K562 (cell line): ENCODE results near the gene ZRANB1. TPM values are rescaled to one million over a fixed set of nuclear protein-coding genes. Genes with fewer than 3 reads are reported as not detected.

Experiments used
- CREM ChIP-seq: IDR thresholded peaks from 2 replicates; pipeline ENCODE4 v1.6.1; 2014; ENCODE audit warnings: antibody characterized with exemption, low read depth
- ELF4 ChIP-seq: fragments of 450-650 bp; formaldehyde crosslinking; IDR thresholded peaks from 2 replicates; pipeline ENCODE4 v1.4.0; 2022; ENCODE audit warnings: missing genetic modification characterization
- SMAD4 ChIP-seq: fragments of 250-450 bp; sonication (Bioruptor Pico); conservative IDR thresholded peaks from 2 replicates; pipeline ENCODE4 v1.8.0; 2021; ENCODE audit warnings: inconsistent platforms, mild to moderate bottlenecking, moderate library complexity
- TOE1 ChIP-seq, 2 experiments: fragments of 450-650 bp in 1 of 2; sonication (generic) in 1 of 2; formaldehyde crosslinking in 1 of 2; IDR thresholded peaks; 2 replicates each; pipeline versions ENCODE4 v1.7.1 to v1.8.0; 2016 to 2022; ENCODE audit warnings: borderline replicate concordance in 2 of 2, mild to moderate bottlenecking in 2 of 2, antibody characterized with exemption in 1 of 2, inconsistent platforms in 1 of 2, low read depth in 1 of 2, missing genetic modification reagents in 1 of 2, moderate library complexity in 1 of 2
- ZNF212 ChIP-seq: fragments of 450-650 bp; formaldehyde crosslinking; IDR thresholded peaks from 2 replicates; pipeline ENCODE4 v1.4.0; 2020; ENCODE audit warnings: mild to moderate bottlenecking
- ZNF407 ChIP-seq: fragments of 450-650 bp; IDR thresholded peaks from 2 replicates; pipeline ENCODE4 v1.6.1; 2016; ENCODE audit warnings: low read depth
- polyA plus RNA-seq, 8 experiments: library from polyadenylated mRNA; depleted of rRNA in 4 of 8; stranded (reverse) in 5 of 8; unstranded in 3 of 8; fragments of >200 nt; fragmentation: Nextera tagmentation in 2 of 8; fragmentation: Illumina TruSeq in 1 of 8; extraction: Ambion mirVana in 2 of 8; extraction: Trizol in 1 of 8; gene quantifications; 2 replicates each; pipeline versions ENCODE4 v1.2.1 to v1.2.3, GENCODE V29; 2011 to 2014; ENCODE audit warnings: inconsistent platforms in 1 of 8, missing spikeins in 1 of 8
- total RNA-seq, 7 experiments: library from RNA; depleted of rRNA in 6 of 7; stranded (reverse); fragments of >200 nt in 6 of 7; fragmentation: Illumina TruSeq in 2 of 7; extraction: Trizol in 2 of 7; gene quantifications; 2 replicates each; pipeline versions ENCODE4 v1.2.1 to v1.2.3, GENCODE V29; 2011 to 2021; ENCODE audit warnings: low replicate concordance in 1 of 7
- TF ChIP-seq, protein P1 (sequence below): sonication (generic); formaldehyde crosslinking; IDR thresholded peaks from 2 replicates; pipeline ENCODE4 v1.8.0; 2022; ENCODE audit warnings: missing genetic modification reagents, mild to moderate bottlenecking, borderline replicate concordance
- TF ChIP-seq, protein P2 (sequence below), 2 experiments: fragments of 450-650 bp; formaldehyde crosslinking in 1 of 2; IDR thresholded peaks; 2 replicates each; pipeline versions ENCODE4 v1.4.0 to v1.6.1; 2014 to 2020; ENCODE audit warnings: mild to moderate bottlenecking in 2 of 2, borderline replicate concordance in 1 of 2, low read depth in 1 of 2

The ZRANB1 gene
- total and polyA plus RNA-seq, 9 of the 15 experiments (the other 6 are each of a cell fraction or from before 2014, with no cell fraction given) = 0.07 to 1.1 (median 0.64) TPM

DNA sequence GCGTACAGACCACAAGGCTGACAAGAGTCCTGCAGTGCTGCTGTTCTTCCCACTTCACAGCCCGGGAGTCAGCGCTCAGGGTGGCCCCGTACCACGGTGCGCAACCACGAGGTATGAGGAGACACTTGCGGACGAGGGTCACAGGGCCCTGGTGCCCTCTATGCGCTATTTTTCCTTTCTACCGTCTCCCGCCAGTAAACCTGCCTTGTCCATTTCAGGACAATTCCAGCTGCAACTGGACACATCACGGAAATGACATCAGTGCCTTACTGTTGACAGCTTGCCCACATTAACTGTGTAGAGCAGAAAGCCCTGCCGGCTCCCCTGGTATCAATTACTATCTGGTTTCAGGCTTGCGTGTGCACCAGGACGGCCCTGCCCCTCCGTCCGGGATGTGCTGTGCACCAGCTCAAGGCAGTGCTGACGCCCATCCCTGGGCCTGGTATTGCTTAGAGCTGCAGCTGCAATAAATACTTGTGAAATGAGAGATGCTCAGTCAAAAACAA is 65.1 kb downstream of the ZRANB1 start (continued):
- TF ChIP-seq ELF4 (CRISPR knock-in tag) = no peak
- no peak for TF ChIP-seq SMAD4 (CRISPR knock-in tag)
- TF ChIP-seq, protein P1, sequence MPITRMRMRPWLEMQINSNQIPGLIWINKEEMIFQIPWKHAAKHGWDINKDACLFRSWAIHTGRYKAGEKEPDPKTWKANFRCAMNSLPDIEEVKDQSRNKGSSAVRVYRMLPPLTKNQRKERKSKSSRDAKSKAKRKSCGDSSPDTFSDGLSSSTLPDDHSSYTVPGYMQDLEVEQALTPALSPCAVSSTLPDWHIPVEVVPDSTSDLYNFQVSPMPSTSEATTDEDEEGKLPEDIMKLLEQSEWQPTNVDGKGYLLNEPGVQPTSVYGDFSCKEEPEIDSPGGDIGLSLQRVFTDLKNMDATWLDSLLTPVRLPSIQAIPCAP (CRISPR knock-in tag) = no peak
- TF ChIP-seq ZNF212 = no peak
- TF ChIP-seq, protein P2, sequence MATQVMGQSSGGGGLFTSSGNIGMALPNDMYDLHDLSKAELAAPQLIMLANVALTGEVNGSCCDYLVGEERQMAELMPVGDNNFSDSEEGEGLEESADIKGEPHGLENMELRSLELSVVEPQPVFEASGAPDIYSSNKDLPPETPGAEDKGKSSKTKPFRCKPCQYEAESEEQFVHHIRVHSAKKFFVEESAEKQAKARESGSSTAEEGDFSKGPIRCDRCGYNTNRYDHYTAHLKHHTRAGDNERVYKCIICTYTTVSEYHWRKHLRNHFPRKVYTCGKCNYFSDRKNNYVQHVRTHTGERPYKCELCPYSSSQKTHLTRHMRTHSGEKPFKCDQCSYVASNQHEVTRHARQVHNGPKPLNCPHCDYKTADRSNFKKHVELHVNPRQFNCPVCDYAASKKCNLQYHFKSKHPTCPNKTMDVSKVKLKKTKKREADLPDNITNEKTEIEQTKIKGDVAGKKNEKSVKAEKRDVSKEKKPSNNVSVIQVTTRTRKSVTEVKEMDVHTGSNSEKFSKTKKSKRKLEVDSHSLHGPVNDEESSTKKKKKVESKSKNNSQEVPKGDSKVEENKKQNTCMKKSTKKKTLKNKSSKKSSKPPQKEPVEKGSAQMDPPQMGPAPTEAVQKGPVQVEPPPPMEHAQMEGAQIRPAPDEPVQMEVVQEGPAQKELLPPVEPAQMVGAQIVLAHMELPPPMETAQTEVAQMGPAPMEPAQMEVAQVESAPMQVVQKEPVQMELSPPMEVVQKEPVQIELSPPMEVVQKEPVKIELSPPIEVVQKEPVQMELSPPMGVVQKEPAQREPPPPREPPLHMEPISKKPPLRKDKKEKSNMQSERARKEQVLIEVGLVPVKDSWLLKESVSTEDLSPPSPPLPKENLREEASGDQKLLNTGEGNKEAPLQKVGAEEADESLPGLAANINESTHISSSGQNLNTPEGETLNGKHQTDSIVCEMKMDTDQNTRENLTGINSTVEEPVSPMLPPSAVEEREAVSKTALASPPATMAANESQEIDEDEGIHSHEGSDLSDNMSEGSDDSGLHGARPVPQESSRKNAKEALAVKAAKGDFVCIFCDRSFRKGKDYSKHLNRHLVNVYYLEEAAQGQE (IDR thresholded peaks at IDR 0.05; ENCODE audit: borderline replicate concordance) = no peak
- TF ChIP-seq, protein P2 (CRISPR knock-in tag; IDR thresholded peaks at IDR 0.05; ENCODE audit: low read depth) = no peak
- TF ChIP-seq ZNF407 = no peak
- TF ChIP-seq TOE1 (IDR thresholded peaks at IDR 0.05; ENCODE audit: borderline replicate concordance) = no peak
- TF ChIP-seq TOE1 (CRISPR knock-in tag; IDR thresholded peaks at IDR 0.05; ENCODE audit: borderline replicate concordance, low read depth) = no peak
- TF ChIP-seq CREM = no peak
